MM.1S (cell line): ENCODE results near the gene TMEM109.

Experiments
- EZH2phosphoT487 ChIP-seq: fragments of 300-600 bp; sonication (generic); IDR thresholded peaks from 2 replicates; pipeline ENCODE4 v1.6.1; 2018; ENCODE audit warnings: antibody characterized with exemption, low read length
- TF ChIP-seq, protein P1 (sequence below): fragments of 300-600 bp; sonication (generic); IDR thresholded peaks from 2 replicates; pipeline ENCODE4 v1.5.1; 2016; ENCODE audit warnings: antibody characterized with exemption, low read length, mixed read lengths

DNA sequence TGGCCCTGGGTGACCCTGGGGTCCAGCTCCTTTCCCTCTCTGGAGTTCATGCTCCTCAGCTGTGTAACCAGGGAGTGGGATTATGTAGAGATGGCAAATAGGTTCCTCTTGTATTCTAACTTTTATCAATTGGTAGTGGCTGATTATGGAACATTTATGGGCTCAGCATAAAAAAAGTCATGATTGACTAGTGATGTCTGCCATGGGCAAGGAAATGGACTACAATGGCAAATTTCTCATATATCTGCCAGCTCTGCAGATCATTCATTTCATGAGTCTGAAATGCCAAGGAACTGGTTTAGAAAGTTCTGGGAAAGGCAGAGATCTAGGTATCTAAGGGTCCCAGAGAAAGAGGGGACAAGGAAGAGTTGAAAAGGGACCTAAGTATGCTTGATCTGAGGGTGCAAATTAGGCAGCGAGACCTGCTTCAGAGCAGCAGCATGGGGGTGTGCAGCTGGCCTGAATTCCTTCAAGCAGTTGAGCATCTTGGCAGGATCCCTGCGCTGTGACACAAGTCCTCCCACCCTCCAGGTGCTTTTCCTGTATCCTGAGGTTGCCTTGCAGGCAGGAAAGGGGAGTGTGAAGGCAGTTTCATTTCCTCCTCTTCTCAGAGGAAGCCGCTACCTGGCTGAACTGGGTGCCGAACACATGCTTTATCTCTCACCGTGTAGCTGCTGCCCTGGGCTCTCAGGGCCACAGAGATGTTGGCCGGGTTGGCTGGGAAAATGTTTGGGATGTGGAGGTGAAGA, 27.6 kb downstream of the TMEM109 start:
- TF ChIP-seq, protein P1, sequence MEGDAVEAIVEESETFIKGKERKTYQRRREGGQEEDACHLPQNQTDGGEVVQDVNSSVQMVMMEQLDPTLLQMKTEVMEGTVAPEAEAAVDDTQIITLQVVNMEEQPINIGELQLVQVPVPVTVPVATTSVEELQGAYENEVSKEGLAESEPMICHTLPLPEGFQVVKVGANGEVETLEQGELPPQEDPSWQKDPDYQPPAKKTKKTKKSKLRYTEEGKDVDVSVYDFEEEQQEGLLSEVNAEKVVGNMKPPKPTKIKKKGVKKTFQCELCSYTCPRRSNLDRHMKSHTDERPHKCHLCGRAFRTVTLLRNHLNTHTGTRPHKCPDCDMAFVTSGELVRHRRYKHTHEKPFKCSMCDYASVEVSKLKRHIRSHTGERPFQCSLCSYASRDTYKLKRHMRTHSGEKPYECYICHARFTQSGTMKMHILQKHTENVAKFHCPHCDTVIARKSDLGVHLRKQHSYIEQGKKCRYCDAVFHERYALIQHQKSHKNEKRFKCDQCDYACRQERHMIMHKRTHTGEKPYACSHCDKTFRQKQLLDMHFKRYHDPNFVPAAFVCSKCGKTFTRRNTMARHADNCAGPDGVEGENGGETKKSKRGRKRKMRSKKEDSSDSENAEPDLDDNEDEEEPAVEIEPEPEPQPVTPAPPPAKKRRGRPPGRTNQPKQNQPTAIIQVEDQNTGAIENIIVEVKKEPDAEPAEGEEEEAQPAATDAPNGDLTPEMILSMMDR: no peak
- no peak for TF ChIP-seq EZH2phosphoT487
